A673 (cell line): ENCODE measurements around the gene MRPL20.

Source experiments
- EZH2 ChIP-seq: fragments of 200-600 bp; sonication (generic); IDR thresholded peaks from 2 replicates; pipeline ENCODE4 v1.6.1; 2017; ENCODE audit warnings: borderline replicate concordance, low read depth, mild to moderate bottlenecking, mixed read lengths, antibody characterized with exemption, low read length; ENCODE audit not compliant: poor library complexity, severe bottlenecking
- TF ChIP-seq, protein P1 (sequence below): fragments of 300-800, 200-600 bp; sonication (generic); conservative IDR thresholded peaks from 2 replicates; pipeline ENCODE4 v1.5.1; 2017; ENCODE audit warnings: low read depth, mild to moderate bottlenecking, antibody characterized with exemption, low read length, moderate library complexity, mixed read lengths

DNA sequence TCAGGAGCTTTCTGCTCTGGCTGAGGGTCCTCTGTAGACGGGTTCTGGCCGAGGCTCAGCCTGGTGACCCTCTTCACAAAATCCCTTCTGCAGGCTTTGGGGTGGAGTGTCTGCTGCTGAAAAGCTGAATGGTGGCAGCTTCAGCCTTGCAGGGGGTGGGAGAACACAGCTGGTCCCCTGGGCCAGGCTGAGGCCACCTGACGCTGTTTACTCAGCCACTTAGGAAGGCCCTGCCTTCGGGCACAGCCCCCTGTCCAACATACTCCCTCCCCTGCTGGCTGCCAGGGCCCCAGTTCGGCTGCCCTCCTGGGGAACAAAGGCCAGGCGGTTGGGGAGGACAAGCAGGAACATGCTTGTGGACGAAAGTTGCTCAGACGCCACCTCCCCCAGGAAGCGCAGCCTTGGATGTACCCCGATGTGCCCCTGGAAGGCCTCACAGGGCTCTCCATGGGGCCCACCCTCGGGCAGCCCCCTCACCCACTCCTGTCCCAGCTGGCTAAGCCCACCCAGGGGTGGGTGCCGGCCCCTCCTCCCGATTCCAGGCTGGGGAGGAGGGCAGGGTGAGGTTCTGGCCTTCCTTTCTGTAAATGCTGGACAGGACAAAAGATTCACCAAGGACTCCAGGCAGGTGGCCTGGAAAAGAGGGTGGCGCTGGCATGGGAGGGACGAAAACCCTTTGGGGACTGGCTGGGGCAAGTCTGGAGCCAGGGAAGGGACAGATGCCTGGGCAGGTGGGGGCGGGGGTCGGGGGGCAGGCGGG lies 14.2 kb upstream of the MRPL20 start, which contains the start of gene ANKRD65:
- TF ChIP-seq EZH2, result no peak
- TF ChIP-seq, protein P1, sequence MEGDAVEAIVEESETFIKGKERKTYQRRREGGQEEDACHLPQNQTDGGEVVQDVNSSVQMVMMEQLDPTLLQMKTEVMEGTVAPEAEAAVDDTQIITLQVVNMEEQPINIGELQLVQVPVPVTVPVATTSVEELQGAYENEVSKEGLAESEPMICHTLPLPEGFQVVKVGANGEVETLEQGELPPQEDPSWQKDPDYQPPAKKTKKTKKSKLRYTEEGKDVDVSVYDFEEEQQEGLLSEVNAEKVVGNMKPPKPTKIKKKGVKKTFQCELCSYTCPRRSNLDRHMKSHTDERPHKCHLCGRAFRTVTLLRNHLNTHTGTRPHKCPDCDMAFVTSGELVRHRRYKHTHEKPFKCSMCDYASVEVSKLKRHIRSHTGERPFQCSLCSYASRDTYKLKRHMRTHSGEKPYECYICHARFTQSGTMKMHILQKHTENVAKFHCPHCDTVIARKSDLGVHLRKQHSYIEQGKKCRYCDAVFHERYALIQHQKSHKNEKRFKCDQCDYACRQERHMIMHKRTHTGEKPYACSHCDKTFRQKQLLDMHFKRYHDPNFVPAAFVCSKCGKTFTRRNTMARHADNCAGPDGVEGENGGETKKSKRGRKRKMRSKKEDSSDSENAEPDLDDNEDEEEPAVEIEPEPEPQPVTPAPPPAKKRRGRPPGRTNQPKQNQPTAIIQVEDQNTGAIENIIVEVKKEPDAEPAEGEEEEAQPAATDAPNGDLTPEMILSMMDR, result no peak
